ENCODE data around the gene FRMD4B.

The FRMD4B gene

GRCh38 chr3:69385723-69386555 is at the start of gene FRMD4B:
FRMD4B (minus strand) TSS chr3:69386088; CDS start chr3:69385989, 99 bp downstream.
- peak; percentile 2 for DNase-seq

DNA sequence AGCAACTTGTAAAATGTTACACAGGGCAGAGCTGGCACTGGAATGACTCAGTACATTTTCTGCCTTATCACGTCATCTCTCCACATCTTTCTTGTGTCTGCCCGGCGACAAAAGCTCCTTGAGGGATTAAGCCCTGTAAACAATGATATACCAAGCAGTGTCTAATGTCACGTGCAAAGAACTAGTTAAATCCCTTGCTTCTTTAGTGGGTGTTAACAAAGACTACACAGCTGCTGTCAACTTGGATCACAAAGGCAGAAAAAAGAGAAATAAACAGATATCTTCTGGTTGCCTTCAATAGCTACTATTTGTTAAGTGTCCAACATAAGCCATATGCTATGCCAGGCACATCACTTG is 48.1 kb upstream of the FRMD4B start:
- DNase-seq = no peak

GRCh38 chr3:69433121-69433968 is 47.5 kb upstream of the FRMD4B start:
- DNase-seq = no peak

- DNase-seq = no peak
Observed at GRCh38 chr3:69428657-69429255, 42.9 kb upstream of the FRMD4B start.

DNA sequence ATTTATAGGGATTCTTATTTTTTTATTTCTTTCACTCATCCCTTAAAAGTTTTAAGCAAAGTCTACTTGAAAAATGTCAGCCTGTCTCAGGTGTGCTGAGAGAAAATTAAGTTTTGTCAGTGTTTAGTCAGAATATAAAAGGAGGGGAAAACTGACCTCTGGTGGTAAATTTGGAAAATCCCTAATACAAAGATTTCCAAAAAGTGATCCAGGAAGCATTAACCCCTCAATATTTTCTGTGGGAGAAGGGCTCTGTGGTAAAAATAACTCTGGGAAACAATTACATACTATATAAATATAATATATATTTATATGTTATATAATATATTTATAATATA is 41.0 kb upstream of the FRMD4B start:
- no peak for DNase-seq

DNA sequence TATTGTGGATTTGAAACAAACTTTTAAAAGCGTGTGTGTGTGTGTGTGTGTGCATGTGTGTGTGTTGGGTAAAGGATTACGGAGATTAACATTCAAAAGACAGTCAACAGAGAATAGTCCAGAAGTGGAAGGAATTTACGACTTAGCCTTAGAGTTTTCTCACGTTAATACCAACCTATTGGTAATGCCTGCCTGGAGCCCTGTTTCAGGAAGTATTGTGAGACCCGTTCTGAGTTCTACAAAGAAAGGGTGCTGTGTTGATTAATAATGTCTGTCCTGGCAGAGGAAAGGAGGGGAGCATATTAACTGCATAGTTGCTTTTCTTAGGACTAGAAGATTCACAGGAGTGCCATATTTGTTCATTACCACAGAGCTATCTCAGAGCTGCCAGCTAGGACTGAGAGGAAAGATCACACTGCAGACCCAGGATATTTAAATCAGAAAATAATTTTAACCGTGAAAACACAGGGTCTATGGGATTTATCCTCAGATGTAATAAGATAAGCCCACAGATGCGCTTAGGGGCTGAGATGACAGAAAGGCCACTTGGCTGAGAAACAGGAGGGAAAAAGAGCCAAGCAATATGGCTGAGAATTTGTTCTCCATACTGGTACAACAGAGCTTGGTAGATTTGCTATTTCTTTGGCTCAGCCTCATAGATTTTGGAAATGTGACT is 40.5 kb upstream of the FRMD4B start:
- DNase-seq = no peak

DNA sequence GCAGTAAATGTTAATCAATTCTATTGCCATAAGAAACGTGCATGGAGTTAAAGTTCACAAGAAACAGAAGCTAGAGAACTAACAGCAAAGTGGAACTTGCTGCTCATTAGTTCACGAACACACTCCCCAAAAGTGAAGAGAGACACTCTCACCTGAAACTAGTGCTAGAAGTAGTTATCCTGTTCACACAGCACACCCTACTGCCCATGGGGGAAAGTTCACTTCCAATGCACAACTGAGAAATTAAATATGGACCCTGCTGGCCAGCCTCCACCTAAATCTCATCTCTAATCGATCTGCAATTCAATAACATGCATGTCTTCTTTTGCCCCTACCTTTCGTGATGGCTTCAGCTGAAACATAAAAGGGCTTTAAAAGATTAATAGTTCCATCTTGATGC is 39.4 kb upstream of the FRMD4B start:
- DNase-seq = no peak

DNA sequence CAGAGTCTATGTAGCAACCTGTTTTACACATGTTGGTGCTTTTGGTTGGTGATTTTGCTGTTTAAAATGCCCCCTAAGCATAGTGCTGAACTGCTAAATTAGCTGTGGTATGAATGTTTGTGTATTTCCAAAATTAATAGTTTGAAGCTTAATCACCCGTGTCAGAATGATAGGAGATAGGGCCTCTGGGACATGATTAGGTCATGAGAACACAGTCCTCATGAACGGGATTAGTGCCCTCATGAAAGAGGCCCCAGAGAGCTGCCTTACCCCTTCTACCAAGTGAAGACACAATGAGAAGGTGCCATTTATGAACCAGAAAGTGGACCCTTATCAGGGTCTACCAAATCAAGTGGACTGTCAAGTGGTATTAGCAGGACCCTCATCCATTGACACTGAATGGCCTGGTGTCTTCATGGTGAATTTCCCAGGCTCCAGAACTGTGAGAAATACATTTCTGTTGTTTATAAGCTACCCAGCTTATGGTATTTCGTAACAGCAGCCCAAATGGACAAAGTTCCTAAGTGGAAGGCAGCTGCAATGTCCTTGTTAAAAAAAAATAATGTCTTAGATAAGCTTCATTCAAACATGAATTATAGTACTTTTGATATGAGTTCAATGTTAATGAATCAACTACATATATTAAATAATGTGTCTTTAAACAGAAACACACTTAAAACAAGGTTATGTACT is 37.7 kb upstream of the FRMD4B start:
- no peak for DNase-seq

DNA sequence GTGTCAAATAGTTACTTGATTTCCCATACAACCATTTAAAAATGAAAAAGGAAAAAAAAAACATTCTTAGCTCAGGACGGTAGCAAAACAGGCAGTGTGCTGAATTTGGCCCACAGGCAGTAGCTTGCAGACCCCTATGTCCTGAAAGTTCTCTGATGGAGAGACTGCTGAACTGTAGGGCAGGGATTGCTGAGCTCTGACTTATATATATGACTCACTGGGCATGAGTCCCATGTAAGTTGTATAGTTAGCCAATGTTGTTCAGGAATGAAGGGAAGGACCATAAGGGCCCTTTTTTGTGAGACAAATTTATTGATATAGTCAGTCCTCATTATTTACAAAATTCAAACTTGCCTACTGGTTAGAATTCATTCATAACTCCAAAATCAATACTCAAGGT is 36.9 kb upstream of the FRMD4B start:
- DNase-seq = no peak

DNA sequence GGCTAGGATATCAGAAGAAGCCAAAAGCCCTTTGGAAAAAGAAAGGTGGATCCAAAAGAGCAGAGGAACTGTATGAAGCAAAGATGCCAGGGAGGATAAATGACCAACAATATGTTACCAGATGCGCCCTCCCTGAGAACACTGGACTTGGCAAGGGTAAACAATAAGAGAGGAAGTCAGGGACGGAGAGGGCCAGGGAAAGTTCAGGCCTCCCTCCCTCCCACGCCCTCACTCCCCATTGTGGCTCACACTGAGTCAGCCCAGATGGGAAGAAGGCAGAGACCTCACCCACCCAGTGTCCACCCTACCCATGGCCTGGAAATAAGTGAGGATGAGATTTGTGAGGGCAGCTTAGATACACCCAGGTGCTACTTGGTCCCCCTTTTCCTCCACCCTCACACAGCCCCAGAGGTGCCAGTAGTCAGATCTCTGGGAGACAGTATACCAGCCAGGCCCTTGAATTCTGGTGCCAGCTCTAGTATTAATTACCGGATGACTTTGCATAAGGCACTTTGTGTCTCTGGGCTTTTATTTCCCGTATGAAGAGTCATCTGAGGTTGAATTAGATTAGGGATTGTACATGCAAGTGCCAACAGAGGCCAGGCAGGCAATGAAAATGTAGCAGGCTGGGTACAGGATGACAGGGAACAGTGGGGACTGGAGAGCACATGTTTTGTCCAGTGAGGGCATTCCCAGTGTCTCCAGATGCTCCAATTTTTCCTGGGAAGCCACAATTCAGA is 35.1 kb upstream of the FRMD4B start:
- no peak for DNase-seq

DNA sequence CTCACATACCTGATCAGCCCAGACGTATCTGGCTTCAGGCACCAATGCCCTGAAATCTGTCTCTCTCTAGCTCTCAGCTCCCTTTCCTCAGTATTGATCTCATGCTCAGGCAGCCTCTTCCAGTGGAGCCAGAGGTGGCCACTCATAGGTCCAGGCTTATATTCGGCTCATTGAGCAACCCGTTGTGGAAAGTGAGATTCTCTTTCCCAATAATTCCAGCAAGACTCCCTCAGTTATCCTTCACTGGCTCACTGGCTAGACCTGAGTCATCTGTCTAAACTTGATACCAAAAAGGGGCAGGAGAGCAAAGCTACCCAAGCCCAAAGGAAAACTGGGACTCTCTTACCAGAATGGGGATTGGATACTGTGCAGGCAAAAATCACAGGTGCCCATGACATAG is 33.4 kb upstream of the FRMD4B start:
- no peak for DNase-seq

GRCh38 chr3:69417541-69418078 is 31.7 kb upstream of the FRMD4B start:
- DNase-seq = no peak

DNA sequence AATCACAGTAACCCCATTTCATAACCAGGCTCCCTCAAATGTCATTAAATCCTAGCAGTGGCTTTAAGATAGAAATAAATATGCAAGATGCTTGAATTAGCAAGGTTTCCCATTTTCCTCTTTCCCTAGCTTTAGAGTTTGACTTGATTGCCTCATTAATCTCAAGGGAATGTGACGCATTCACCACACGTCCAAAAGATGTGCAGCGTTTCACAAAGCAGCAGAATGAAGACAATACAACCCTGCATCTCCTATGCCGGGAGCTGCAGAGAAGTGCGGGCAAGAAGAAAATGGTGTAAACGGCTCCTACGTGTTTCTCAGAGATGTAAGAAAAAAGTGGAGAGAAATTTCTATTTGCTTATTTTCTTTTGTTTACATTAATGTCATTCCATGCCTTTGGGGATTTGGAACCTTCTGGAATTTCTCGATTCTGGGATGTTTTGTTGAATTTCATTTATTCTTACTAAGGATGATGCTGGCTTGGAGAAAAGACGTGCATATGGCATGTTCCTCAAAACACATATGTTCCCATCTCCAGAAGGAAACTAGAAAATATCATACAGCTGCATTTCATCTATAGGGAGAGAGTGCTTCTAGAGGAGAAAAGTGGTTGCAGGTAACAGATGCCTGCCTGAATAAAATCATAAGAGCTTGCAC is 27.8 kb upstream of the FRMD4B start:
- DNase-seq = no peak

DNA sequence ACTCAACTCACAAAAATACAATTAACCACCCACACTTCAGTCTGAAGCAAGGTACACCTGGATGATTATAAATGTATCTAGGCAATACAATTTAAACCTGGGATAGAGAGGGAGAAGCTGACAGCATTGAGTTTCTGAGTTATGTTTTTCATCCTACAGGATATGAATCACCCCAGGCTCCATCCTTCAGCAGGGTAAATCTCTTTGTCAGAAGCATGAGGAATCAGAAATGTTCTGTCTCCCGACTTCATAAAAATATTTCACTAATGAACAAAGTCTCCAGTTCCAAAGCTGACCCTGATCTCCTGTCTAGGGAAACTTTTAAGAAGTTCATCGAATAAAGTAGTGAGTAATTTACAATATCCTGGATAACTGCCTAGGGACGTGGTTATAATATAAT is 25.5 kb upstream of the FRMD4B start:
- DNase-seq = no peak

- DNase-seq = peak; percentile 65
Observed at GRCh38 chr3:69410301-69410700, 24.4 kb upstream of the FRMD4B start.

DNA sequence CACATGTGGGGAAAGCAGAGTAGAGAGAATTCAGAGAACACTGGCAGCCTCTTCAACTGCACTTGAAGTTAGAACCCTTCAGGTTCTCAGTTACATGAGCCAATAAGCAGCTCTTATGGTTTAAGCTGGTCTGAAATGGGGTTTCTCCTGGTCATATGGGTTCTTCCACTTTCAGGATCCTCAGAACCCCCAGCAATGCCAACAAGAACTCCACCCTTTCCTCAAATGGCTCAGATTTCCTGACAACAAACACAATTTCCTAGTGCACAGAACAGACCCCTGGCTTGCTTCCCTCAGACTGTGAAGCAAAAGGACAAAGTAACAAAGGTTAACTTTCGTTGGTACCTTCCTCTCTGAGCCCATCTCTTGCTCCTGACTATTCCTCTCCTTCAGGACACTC is 23.9 kb upstream of the FRMD4B start:
- DNase-seq = no peak

GRCh38 chr3:69409011-69409410 is 23.1 kb upstream of the FRMD4B start:
- no peak for DNase-seq

- DNase-seq = no peak
Observed at GRCh38 chr3:69408542-69408941, 22.7 kb upstream of the FRMD4B start.

GRCh38 chr3:69407908-69408307 is 22.0 kb upstream of the FRMD4B start:
- no peak for DNase-seq

GRCh38 chr3:69406163-69406562 is 20.3 kb upstream of the FRMD4B start:
- DNase-seq = no peak

GRCh38 chr3:69405067-69405466 is 19.2 kb upstream of the FRMD4B start:
- DNase-seq = no peak
